Measurements from ENCODE around the gene DNAJC16.
"Not testable (repeated sequence)": the region's sequence is repeated elsewhere in the genome, so short reads cannot be mapped to it uniquely, and the experiment has no call there.

Gene DNAJC16

DNA sequence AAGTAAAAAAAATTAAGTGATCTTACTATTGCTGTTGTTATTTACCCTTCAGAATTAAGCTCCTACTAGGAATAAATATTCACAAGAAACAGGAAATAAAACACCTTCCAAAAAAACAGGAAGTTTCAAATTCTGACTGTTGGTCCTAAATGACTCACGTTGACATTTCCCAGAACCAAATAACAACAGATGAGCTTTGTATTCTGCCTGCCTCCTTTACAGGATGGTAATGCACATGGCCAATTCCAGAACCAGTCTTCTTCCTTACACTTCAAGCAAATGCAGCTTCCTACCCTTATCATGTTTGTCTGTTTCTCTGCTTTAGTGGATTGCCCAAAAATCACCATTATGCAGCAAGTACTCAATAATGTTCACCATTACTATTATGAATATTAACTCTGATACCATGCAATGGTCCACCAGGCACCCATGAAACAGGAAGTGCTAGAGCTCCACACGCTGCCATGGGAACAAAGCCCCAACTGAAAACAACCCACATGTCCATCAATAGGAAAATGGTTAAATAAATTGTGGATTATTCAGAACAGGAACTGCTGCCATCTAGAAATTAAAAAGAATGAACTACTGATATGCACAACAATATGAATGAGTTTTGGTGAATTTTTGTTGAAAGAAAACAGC is 11.5 kb upstream of the DNAJC16 start:
- no peaks in the 10 kb centered on the region for H3K9me3 ChIP-seq (ENCODE audit: insufficient read depth, low read length)
- no peaks in the 10 kb centered on the region for H4K20me1 ChIP-seq (ENCODE audit: insufficient read depth, low read length)
- H3K36me3 ChIP-seq (replicated peaks; ENCODE audit: low read depth, low read length) = peaks cover 3% of the 10 kb centered on the region
- H2AFZ ChIP-seq (ENCODE audit: low read depth, low read length) = no peak overlapping the region
- no peaks in the 10 kb centered on the region for H3K27me3 ChIP-seq (ENCODE audit: low read depth, low read length)
- H3K4me1 ChIP-seq (ENCODE audit: low read length) = peaks cover 9% of the 10 kb centered on the region
- TF ChIP-seq, protein P1, sequence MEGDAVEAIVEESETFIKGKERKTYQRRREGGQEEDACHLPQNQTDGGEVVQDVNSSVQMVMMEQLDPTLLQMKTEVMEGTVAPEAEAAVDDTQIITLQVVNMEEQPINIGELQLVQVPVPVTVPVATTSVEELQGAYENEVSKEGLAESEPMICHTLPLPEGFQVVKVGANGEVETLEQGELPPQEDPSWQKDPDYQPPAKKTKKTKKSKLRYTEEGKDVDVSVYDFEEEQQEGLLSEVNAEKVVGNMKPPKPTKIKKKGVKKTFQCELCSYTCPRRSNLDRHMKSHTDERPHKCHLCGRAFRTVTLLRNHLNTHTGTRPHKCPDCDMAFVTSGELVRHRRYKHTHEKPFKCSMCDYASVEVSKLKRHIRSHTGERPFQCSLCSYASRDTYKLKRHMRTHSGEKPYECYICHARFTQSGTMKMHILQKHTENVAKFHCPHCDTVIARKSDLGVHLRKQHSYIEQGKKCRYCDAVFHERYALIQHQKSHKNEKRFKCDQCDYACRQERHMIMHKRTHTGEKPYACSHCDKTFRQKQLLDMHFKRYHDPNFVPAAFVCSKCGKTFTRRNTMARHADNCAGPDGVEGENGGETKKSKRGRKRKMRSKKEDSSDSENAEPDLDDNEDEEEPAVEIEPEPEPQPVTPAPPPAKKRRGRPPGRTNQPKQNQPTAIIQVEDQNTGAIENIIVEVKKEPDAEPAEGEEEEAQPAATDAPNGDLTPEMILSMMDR (IDR thresholded peaks at IDR 0.05; ENCODE audit: low read depth, low read length) = no peak
- TF ChIP-seq EZH2phosphoT487 (IDR thresholded peaks at IDR 0.05; ENCODE audit: low read depth) = no peak
- no peaks in the 10 kb centered on the region for H3K79me2 ChIP-seq (ENCODE audit: low read length)
- H3K9ac ChIP-seq (ENCODE audit: low read length) = no peak overlapping the region
- no peak overlapping the region for H3K4me3 ChIP-seq (ENCODE audit: low read length)
- H3K4me2 ChIP-seq (ENCODE audit: low read length) = peak overlapping the region; percentile 39
- H3K27ac ChIP-seq (ENCODE audit: low read length) = no peak overlapping the region

DNA sequence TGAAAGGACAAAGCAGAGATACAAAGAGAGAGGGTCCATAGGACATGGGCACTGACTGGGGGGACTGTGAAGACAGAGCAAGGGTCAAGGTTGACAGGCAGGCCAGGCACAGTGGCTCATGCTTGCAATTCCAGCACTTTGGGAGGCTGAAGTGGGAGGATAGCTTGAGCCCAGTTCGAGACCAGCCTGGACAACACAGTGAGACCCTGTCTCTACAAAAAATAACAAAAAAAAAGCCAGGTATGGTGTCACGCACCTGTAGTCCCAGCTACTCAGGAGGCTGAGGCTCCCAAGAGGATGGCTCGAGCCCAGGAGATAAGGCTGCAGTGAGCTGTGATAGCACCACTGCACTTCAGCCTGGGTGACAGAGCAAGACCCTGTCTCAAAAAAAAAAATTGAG is 7.0 kb upstream of the DNAJC16 start:
- H4K20me1 ChIP-seq (ENCODE audit: insufficient read depth, low read length) = no peaks in the 10 kb centered on the region
- H3K27me3 ChIP-seq (ENCODE audit: low read depth, low read length) = no peaks in the 10 kb centered on the region
- H3K9ac ChIP-seq (ENCODE audit: low read length) = no peak overlapping the region
- H3K9me3 ChIP-seq (ENCODE audit: insufficient read depth, low read length) = no peaks in the 10 kb centered on the region
- peaks cover 18% of the 10 kb centered on the region for H3K4me1 ChIP-seq (ENCODE audit: low read length)
- H3K79me2 ChIP-seq (ENCODE audit: low read length) = no peaks in the 10 kb centered on the region
- H3K27ac ChIP-seq (ENCODE audit: low read length) = no peak overlapping the region
- peaks cover 3% of the 10 kb centered on the region for H3K36me3 ChIP-seq (replicated peaks; ENCODE audit: low read depth, low read length)
- no peak for TF ChIP-seq EZH2phosphoT487 (IDR thresholded peaks at IDR 0.05; ENCODE audit: low read depth)
- TF ChIP-seq, protein P1 (IDR thresholded peaks at IDR 0.05; ENCODE audit: low read depth, low read length) = no peak
- no peak overlapping the region for H2AFZ ChIP-seq (ENCODE audit: low read depth, low read length)
- no peak overlapping the region for H3K4me2 ChIP-seq (ENCODE audit: low read length)
- no peak overlapping the region for H3K4me3 ChIP-seq (ENCODE audit: low read length)

DNA sequence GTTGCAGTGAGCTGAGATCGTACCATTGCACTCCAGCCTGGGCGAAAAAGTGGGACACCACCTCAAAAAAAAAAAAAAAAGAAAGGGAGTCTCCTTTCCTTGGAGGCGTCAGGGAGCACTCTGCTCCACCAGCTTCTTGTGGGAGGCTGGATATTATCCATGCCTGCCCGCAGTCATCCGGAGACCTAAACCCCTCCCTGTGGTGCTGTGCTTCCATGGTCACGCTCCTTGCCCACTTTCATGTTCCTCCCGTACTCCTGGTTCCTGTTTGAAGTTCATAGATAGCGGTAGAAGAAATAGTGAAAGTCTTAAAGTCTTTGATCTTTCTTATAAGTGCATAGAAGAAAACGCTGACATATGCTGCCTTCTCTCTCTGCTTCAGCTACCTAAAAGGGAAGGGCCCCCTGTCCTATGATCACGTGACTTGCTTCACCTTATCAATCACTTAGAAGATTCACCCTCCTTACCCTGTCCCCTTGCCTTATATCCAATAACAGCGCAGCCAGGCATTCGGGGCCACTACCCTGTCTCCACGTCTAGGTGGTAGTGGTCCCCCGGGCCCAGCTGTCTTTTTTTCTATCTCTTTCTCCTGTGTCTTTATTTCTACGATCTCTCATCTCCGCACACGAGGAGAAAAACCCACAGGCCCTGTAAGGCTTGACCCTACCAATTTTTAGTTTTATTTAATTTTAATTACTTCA is 5.3 kb upstream of the DNAJC16 start:
- not testable (repeated sequence) for H2AFZ ChIP-seq (ENCODE audit: low read depth, low read length); H3K27me3 ChIP-seq (ENCODE audit: low read depth, low read length); H3K4me3 ChIP-seq (ENCODE audit: low read length); H3K27ac ChIP-seq (ENCODE audit: low read length); H3K9ac ChIP-seq (ENCODE audit: low read length); H4K20me1 ChIP-seq (ENCODE audit: insufficient read depth, low read length); H3K4me2 ChIP-seq (ENCODE audit: low read length); H3K9me3 ChIP-seq (ENCODE audit: insufficient read depth, low read length); H3K36me3 ChIP-seq (replicated peaks; ENCODE audit: low read depth, low read length); H3K79me2 ChIP-seq (ENCODE audit: low read length)
- H3K4me1 ChIP-seq (ENCODE audit: low read length) = peaks cover 15% of the 10 kb centered on the region

DNA sequence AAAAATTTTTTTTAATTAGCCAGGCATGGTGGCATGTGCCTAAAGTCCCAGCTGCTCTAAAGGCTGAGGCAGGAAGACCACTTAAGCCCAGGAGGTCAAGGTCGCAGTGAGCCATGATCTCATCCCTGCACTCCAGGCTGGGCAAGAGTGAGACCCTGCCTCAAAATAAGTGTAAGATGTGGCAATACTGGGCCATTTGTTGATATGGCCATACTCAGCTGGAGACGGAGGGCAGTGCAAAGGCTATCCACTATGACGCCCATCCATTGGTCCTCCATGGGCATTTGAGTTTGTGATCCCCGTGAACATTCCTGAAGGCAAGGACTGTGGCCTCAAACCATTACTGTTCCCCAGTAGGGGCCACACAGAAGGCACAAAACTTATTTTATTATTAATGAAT is 4.1 kb upstream of the DNAJC16 start:
- Histone ChIP-seq H3K4me3 (ENCODE audit: low read length) (no peak overlapping the region), H3K27ac (ENCODE audit: low read length) (no peak overlapping the region), H3K79me2 (ENCODE audit: low read length) (peaks cover 6% of the 10 kb centered on the region), H2AFZ (ENCODE audit: low read depth, low read length) (no peak overlapping the region), H3K4me2 (ENCODE audit: low read length) (peak overlapping the region; percentile 95; the same call in 1 of the 2 replicates), H3K36me3 (replicated peaks; ENCODE audit: low read depth, low read length) (no peaks in the 10 kb centered on the region), H3K9ac (ENCODE audit: low read length) (no peak overlapping the region), H3K4me1 (ENCODE audit: low read length) (peaks cover 18% of the 10 kb centered on the region), H3K9me3 (ENCODE audit: insufficient read depth, low read length) (no peaks in the 10 kb centered on the region), H3K27me3 (ENCODE audit: low read depth, low read length) (no peaks in the 10 kb centered on the region), H4K20me1 (ENCODE audit: insufficient read depth, low read length) (no peaks in the 10 kb centered on the region)
- TF ChIP-seq, protein P1 (IDR thresholded peaks at IDR 0.05; ENCODE audit: low read depth, low read length) = no peak
- no peak for TF ChIP-seq EZH2phosphoT487 (IDR thresholded peaks at IDR 0.05; ENCODE audit: low read depth)

Data from OCI-LY3 (cell line).